HG03342 (cell line): Measurements from ENCODE around the gene CRBN.
A peak's percentile ranks its signal among the peaks of the same experiment; 100 is the strongest.

ENCODE experiments used
- ATAC-seq: cut with Tn5 transposase; IDR thresholded peaks from one replicate; pipeline ENCODE4 v1.9.1; 2021; ENCODE audit warnings: mild to moderate bottlenecking, moderate library complexity; ENCODE audit not compliant: unreplicated experiment

Gene CRBN

DNA sequence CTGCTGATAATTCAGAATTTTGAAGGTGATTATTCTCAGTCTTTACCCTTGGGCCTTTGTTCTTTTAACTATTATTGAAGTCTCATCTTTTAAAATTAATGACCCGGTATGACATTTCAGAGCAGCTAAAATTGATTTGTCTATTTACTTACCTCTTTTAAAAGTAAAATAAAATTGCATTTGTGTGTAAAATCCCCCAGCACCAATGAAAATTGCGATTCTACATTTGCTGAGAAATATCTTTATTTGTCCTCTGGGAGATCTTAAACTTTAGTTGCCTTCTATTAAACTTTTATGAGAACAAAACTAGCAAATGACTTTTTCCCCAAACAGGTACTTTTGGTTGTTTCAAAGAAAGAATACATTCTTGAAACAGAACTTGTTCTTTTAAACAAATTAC, 61.8 kb downstream of the CRBN start:
- no peak for ATAC-seq

DNA sequence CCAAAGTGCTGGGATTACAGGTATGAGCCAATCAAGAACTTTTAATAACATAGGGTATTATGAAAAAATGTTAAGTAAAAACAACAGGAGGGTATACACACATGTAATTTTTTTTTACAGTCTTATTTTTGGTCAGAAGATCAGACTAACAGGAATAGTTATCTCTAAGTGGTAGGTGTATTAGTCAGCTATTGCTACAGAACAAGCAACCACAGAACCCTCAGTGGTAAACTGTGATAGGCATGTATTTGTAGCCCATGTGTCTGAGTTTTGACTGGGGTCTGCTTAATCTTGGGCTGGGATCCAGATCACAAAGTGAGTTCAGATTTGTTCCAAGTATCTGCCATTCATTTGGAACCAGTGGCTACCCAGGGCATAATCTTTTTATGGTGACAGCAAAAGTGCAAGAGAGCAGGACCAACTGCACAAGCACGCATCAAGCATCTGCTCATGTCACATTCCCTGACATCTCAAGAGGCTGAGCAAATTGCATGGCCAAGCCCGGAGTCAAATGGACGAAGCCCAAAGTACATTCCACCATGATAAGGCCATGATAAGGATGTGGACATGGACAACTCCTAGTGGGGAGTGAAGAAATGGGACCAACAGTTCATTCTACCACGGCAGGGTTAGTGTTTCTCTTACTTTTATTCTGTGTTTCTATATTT, 66.3 kb downstream of the CRBN start:
- ATAC-seq = no peak

DNA sequence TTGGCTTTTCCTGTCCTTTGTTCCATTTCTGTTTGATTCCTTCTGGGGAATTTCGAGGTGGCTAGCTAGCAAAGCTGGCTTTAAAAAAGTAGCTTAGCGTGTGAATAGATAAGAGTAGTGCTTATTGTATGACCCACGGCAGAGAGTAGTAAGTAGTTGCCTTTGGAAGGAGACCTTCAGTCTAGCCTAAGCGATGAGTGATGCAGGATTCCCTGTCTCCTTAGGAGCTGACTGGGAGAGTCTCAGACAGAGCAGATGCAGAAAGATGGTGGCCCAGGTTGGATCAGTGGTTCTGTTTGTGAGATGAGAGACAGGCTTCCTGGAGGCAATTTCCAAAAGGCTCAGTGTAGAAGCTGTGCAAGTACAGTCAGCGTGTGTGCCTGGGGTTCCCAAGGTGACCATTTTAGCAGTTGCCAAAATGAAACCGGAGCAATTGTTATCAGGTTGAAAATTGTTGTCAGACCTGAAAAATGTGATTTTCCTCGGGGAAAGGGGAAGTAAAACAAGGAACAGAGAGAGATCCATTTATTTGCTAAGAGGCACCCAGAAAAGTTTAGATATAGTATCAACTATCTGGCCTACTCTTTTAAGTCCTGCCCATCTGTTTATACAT, 68.6 kb downstream of the CRBN start:
- peak; percentile 44 for ATAC-seq

DNA sequence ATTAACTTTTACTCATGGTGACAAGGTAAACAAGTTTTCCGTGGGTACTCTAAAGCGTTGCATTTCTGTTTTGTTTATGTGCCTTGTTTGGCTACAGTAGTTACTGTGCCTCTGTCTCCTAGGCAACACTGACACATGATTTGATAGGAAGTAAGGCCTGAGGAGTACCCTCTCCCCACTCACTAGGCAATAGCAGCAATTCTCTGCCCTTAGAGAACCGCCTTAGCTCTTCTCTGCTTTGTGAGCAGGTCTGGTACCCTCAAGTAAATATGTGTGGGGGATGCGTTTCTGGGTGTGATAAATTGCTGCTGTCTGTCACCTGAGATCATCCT, 69.2 kb downstream of the CRBN start, which contains the start of gene IL5RA:
Gene IL5RA, minus strand, starts transcription at position 76 of the 332 bp plus-strand sequence. CDS start 5,390 bp downstream, outside the sequence.
- ATAC-seq = peak; percentile 68

DNA sequence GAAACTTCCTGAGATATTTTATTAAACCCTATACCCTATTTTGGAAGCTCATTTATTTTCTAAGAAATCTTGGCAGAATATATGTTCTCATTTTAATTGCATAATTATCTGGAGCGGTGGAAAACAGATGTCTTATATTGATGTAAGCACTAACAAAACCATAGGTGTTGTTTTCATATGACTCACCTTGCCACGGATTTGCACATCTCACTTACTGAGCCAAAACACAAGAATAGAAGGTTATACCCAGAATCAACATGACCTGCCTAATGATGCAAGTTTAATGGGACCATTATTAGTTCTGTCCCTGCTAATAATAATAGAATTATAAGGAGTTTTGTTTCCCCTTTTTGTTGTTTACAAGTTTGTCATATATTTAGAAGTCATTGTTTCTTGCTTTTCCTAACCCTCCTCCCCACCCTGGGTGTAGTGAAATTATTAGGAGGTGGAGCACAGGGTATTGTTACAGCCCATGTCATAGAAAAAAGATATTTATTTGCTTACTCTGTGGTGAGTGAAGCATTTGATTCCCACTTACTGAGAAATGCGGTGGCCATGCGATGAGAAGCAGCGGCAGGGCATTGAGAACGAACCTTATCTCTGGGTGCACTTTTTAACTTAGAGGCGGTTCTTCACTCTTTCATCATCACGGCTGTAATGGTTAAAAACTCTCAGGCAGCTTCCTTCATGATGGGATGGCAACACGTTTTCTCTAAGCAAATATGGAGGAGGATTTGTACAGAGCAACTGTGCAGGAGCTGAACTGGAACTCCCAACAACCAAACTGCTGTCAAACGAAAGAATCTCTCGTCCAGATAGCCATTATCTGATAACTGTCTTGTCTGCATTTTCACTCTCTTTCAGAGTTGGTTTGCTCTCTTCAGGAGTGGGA, 69.8 kb downstream of the CRBN start:
- peak; percentile 72 for ATAC-seq

DNA sequence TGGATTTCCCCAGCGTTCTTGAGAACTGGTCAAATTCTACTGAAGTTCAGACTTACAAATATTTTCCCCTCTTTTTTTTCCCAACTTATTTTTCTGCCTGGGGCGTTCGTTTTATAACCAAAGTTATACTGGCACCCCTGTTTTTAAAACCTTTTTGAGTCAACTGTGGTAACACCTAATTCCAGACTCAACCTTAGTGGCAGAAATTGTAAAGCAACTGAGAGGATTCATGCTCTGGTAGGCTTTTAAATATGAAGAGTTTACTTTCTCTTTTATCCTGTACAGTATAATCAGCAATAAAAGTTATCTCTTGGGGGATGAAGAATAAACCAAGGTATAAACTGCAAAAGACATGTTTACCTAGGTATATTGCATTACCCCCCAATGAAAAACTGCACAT, 71.6 kb downstream of the CRBN start:
- no peak for ATAC-seq

DNA sequence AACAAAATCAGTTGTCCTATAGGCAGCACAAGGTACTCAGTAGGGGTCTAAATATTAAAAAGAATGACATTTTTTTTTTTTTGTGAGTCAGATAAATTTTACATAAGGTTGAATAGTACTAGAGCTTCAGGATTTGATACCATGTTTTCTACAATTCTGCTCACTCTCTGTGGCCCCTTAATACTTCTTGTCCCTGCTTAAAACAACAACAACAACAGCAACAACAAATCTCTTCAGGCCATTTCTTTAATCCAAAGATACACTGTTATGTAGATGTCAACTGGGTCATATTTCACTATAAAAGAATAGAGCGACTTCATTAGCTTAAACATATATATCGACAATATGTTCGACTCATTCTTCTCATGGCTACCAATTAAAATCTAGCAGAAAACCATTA, 72.3 kb downstream of the CRBN start:
- ATAC-seq = no peak

DNA sequence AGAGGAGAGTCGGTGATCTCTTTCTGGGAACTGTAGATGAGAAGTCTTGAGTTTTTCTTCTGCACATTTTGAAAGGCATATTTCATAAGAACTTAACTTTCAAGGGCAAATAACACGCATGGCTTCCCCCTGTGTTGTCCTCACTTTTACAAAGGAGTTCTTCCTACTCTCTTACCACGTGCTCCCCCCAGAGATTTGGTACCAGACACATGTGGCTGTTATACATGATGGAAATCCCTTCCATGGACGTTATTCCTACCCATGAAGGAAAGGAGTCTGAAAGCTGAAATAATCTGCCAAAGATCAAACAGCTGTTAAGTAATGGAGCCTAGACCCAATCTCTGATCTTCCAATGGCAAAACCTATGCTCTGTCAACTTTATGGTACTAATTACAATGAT, 73.7 kb downstream of the CRBN start:
- no peak for ATAC-seq

DNA sequence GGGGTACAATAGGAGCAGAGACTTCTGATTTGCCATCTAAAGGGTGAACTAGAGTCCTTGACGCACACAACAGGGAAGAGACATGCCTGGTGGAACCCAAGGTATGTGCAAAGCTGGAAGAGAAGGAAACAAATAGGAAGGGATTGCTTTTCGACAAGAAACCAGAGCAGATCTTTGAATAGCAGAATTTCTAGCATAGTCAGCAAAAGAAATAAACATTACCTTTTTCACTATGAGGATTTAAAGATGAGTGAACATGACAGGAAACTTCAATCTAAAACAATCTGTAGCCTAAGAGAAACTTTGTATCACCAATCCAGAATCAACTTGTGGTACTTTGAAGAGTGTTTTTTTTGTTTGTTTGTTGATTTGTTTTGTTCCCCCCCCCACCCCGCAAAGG, 74.2 kb downstream of the CRBN start:
- ATAC-seq = no peak

DNA sequence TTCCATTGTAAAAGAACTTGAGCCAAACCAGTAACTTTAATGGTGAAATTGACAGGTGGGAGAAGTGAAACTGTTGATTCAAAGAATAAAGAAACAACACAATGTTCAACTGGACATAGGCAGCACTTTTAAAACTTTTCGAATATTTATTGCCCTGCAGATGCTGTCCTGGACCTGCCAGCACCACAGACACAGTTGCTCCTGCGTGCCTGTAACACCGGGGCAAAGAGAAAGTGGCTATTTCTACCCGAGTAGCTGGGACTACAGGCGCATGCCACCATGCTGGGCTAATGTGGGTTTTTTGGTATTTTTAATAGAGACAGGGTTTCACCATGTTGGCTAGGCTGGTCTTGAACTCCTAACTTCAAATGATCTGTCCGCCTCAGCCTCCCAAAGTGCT, 76.7 kb downstream of the CRBN start:
- no peak for ATAC-seq

DNA sequence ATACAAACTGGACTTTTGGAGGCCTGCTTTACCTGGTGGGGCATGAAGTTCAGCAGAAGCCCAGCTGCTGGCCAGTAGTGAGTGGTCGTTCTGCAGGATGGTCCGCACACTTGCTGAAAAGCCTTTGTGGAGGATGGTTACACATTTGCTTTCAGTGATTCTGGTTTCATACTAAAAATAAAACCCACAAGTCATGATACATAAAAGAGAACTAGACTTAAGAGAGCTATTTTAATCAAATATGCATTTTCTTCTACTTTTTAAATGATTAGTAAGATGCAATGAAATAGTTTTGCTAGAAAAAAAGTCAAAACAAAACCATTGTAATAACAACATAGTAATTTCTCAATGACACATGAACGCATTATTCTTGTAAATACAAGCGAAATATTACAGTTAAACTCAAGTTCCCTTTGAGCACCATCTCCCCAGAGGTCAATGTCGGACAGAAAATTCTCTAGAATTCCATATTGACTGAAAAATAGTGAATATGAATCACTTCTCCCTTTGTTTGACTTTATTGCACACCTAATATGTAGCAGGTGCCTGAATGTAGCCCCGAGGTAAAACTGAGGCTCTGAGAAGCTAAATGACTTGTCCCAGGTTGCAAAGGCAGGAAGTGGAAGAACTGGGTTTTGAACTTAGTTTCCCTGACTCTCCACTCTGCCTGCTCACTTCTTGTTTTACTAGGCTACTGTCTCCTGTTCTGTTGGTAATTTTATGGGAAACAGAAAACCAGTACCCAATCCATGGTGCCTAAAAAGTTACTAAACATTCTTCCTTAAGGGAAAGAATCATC, 77.6 kb downstream of the CRBN start:
- peak; percentile 48 for ATAC-seq
